ENCODE results near the gene TNFSF11. TPM values are rescaled to one million over a fixed set of nuclear protein-coding genes. Genes with fewer than 3 reads are reported as not detected.

The TNFSF11 gene
- total RNA-seq, 4 donors from 2014 or later: 0.76 to 5.8 TPM; not detected in 2

DNA sequence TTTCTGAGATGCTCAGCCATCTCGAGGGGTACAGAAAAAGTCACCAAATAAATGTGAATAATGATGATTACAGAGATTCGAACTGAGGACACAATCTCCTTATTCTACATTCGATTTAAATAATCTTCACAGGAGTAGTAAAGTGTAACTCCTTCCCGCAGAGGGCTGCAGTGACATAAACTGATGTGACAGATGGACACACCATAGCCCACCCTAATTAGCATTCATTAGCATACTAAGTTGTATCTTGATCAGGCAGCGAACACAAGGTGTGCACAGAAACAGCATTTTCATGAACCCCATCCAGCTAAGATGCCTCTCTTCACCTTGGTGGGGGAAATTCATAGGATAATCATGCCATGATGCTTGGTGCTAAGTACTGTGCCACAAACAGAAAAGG lies 83.0 kb downstream of the TNFSF11 start:
- Histone ChIP-seq H3K27ac (no peak overlapping the region), H3K27me3 (no peaks in the 10 kb centered on the region), H3K4me3 (no peak overlapping the region), H3K4me1 (no peaks in the 10 kb centered on the region), H3K36me3 (no peaks in the 10 kb centered on the region), H3K9me3 (no peaks in the 10 kb centered on the region)
- DNase-seq: no peak
- no peak for TF ChIP-seq POLR2A (IDR thresholded peaks at IDR 0.05)
- TF ChIP-seq, protein P1, sequence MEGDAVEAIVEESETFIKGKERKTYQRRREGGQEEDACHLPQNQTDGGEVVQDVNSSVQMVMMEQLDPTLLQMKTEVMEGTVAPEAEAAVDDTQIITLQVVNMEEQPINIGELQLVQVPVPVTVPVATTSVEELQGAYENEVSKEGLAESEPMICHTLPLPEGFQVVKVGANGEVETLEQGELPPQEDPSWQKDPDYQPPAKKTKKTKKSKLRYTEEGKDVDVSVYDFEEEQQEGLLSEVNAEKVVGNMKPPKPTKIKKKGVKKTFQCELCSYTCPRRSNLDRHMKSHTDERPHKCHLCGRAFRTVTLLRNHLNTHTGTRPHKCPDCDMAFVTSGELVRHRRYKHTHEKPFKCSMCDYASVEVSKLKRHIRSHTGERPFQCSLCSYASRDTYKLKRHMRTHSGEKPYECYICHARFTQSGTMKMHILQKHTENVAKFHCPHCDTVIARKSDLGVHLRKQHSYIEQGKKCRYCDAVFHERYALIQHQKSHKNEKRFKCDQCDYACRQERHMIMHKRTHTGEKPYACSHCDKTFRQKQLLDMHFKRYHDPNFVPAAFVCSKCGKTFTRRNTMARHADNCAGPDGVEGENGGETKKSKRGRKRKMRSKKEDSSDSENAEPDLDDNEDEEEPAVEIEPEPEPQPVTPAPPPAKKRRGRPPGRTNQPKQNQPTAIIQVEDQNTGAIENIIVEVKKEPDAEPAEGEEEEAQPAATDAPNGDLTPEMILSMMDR (IDR thresholded peaks at IDR 0.05): no peak

Other genes with a start within 250 kb of the TNFSF11 start
- gene FAM216B, start 207.4 kb downstream of the TNFSF11 start, total RNA-seq: under 1 TPM in 1 of 4 donors, not detected in 3; 0.83 TPM

Measured in Peyer's patch (tissue), 4 donors.